ENCODE results near the gene PGM5.

Gene PGM5

GRCh38 chr9:68522954-68523353 lies 166.5 kb downstream of the PGM5 start:
- DNase-seq, result no peak
- TF ChIP-seq POLR2A (IDR thresholded peaks at IDR 0.05; ENCODE audit: low read length), result no peak
- no peak for TF ChIP-seq GATA1 (IDR thresholded peaks at IDR 0.05; ENCODE audit: low read depth, low read length)

DNA sequence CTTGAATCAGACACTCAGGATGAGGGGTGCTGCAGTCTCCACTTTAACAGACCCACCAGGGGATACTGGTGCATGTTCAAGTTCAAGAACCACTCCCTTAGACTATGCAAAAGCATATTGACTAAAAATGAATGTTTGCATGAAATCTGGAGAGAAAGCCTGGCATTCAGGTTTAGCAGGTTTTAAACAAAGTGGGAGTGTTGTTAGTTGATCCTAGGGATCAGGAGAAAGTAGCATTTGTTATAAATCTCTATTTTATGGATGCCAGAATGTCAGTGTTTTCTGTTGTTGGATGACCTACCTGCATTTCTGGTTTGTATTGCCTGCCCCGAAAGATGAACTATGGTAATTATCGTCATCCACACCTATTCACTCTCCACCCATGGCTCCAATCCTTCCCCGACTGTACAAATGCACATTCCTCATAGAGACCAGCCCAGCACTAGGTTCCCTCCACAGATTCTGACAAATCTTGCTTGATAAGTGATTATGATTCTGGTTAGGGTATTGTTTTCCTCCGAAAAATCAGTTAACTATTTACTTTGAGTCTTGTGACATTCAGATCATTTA lies 167.0 kb downstream of the PGM5 start:
- no peak for DNase-seq
- TF ChIP-seq POLR2A (IDR thresholded peaks at IDR 0.05; ENCODE audit: low read length) (no peak), GATA1 (IDR thresholded peaks at IDR 0.05; ENCODE audit: low read depth, low read length) (no peak)

DNA sequence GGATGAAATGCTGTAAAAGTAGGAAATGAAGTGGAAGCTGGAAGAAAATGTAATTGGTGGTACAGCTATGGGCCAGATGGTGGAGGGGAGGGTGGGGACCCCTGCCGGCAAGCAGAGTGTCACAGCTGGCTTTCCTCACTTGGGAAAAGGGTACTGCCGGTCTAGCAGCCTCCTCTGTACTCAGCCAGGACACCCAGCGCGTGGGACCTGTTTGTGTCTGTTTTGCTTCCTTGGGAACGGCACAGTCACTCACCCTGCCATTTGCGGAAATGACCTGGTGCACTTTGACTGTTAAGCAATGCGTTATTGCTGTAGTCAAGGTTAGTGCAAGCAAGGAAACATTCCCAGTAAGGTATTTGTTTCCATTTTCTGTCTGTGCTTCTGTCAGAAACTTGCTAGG lies 174.2 kb downstream of the PGM5 start:
- TF ChIP-seq GATA1 (IDR thresholded peaks at IDR 0.05; ENCODE audit: low read depth, low read length) (no peak), POLR2A (IDR thresholded peaks at IDR 0.05; ENCODE audit: low read length) (no peak)
- no peak for DNase-seq

GRCh38 chr9:68532131-68532530 lies 175.7 kb downstream of the PGM5 start:
- TF ChIP-seq GATA1 (IDR thresholded peaks at IDR 0.05; ENCODE audit: low read depth, low read length), result no peak
- no peak for TF ChIP-seq POLR2A (IDR thresholded peaks at IDR 0.05; ENCODE audit: low read length)
- DNase-seq, result no peak

DNA sequence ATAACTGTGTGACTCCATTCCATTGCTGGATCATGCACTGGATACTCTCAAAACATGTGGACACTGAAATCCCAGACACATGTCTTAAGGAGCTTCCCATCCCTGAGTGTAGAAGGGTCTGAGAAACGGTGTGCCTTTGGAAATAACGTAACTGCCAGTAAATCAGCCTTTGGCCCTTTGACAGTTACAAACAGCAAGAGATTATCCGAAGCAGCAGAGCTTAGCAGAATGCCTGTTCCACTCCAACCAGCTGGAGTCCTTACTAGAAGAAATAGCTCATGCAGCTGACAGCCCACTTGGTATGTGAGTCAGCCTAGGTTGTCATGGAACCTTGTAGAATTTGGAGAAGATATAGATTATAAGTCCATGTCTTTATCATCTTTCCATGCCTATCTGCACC lies 177.3 kb downstream of the PGM5 start:
- TF ChIP-seq POLR2A (IDR thresholded peaks at IDR 0.05; ENCODE audit: low read length), result no peak
- TF ChIP-seq GATA1 (IDR thresholded peaks at IDR 0.05; ENCODE audit: low read depth, low read length), result no peak
- no peak for DNase-seq

DNA sequence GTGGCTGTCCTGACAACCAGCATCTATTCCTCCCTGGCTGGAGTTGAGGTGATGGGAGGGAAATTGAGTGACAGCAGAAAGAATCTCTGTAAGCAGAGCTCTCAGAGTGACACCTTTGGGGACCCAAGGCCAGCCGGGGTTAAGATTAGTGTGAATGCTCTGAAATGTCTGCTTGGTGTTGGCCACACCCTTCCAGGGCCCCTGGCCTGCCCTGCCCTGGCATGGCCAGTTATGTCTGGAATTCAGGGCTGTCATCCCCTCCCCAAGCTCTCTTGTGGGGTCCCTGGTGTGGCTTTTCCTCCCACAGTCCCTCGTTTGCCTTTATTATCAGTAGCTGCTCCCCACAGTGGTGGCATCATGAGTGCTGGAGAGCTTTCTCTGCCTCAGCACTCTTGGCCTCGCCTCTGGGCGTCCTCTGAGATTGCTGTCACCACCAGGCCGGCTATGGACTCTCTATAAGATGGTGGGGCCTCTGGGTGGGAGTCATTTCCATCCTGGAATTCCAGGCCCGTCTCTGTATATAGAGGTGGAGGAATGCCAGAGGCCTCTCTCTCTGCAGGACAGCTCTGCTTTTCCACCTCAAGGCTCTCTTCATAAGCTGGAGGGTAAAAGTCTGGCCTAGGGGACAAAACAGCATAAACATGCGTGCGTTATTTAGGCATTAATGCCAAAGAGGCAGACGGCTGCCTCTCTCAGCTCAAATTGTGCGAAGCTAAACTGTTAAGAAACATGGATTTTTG lies 180.6 kb downstream of the PGM5 start:
- TF ChIP-seq POLR2A (IDR thresholded peaks at IDR 0.05; ENCODE audit: low read length) (no peak), GATA1 (IDR thresholded peaks at IDR 0.05; ENCODE audit: low read depth, low read length) (no peak)
- no peak for DNase-seq

DNA sequence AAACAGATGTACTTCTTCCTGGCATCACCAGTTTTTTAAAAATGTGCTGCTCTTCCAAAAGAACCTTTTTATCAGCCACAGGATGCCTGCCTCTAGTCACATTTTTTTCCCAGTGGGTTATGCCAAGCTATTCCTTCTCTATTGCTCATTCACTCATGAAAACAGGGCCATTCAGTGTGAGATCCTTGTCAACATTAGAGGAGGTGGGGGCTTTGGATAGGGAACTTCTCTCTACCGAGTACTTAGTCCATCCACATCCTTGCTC lies 181.1 kb downstream of the PGM5 start:
- TF ChIP-seq GATA1 (IDR thresholded peaks at IDR 0.05; ENCODE audit: low read depth, low read length) (no peak), POLR2A (IDR thresholded peaks at IDR 0.05; ENCODE audit: low read length) (no peak)
- DNase-seq, result no peak

DNA sequence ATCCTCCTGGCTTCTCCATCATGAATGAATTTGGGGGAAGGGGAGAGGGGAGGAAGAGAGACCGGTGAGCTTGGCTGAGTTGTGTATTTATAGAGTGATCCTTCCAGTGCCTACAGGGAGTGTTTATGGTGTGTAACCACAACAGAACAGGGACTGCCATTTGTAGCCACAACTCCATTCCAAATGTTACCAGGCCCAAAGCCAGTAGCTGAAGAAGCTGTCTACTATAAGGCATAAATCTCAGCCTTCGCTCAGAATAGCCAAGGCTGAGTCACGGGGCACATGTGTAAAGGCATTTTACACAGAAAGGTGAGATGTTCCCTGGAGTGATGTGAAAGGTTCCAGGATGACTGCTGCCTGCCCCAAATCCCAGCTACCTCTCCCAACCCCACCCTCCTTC lies 181.8 kb downstream of the PGM5 start:
- TF ChIP-seq POLR2A (IDR thresholded peaks at IDR 0.05; ENCODE audit: low read length) (no peak), GATA1 (IDR thresholded peaks at IDR 0.05; ENCODE audit: low read depth, low read length) (no peak)
- no peak for DNase-seq

DNA sequence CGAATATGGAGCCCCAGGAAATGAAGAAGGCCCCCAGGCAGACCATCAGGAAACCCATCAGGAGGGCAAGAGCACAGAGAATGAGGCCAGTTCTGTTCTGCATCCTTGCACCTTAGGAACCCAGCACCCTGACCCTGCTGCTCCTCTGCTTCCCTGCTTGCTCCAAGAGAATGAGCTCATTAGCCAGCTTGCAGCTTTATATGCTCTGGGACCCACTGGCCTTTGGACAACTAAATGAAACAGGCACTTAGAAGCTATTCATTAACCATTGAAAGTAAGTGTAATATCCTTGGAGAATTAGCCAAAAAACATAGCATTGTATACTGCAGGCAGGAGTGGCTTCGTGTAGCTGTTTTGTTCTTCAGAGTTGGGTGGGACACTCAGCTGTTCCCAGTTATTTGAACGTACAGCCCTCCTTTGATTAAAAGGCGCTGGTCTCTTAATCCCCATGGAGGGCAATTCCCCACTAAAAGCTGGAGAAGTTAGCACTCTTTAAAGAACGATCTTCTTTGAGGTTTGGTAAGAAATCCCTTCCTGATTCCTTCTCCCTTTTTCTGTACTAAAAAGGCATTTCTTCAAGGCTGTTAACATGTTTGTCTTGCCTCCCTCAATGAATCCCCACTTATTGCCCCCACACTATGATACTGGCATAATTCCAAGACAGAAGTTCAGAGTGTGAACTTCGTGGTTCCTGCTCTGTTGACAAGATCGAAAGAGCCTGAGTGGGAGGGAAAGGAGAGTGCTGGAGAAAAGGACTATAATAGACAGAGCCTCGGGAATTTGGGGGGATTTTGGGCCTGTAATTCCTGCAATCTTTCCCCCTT lies 184.5 kb downstream of the PGM5 start, which contains the start of gene TMEM252:
TSS of gene TMEM252 (minus strand) at position 172 of the 824 bp plus-strand sequence. CDS start at position 103, 69 bp downstream.
- TF ChIP-seq POLR2A (IDR thresholded peaks at IDR 0.05; ENCODE audit: low read length) (no peak), GATA1 (IDR thresholded peaks at IDR 0.05; ENCODE audit: low read depth, low read length) (no peak)
- no peak for DNase-seq

- TF ChIP-seq POLR2A (IDR thresholded peaks at IDR 0.05; ENCODE audit: low read length) (no peak), GATA1 (IDR thresholded peaks at IDR 0.05; ENCODE audit: low read depth, low read length) (no peak)
- no peak for DNase-seq
Observed at GRCh38 chr9:68541568-68541967, 185.2 kb downstream of the PGM5 start.

DNA sequence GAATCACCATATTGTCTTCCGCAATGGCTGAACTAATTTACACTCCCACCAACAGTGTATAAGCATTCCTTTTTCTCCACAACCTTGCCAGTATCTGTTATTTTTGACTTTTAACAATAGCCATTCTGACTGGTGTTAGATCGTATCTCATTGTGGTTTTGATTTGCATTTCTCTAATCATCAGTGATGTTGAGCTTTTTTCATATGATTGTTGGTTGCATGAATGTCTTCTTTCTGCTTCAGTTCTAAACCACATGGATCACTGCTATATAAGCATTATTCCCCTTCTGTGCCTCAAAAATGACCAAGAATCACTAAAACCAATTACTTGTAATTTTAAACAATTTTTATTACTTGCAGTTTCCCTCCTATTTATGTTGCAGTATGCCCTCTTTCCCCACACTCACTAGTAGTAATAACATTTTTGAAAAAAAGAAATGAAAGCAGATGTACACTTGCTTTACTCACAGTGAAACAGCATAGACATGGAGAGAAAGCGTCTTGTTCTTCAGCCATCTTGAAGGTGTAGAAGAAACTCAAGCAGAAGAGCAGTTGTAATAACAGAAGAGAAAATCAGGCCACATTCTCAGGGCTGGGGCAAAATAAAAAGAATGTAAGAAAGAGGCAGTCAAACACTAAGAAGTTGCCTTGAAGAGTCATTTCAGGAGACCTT lies 188.8 kb downstream of the PGM5 start:
- TF ChIP-seq GATA1 (IDR thresholded peaks at IDR 0.05; ENCODE audit: low read depth, low read length), result no peak
- TF ChIP-seq POLR2A (IDR thresholded peaks at IDR 0.05; ENCODE audit: low read length), result no peak
- DNase-seq, result no peak

GRCh38 chr9:68546596-68547390 lies 190.4 kb downstream of the PGM5 start:
- no peak for TF ChIP-seq GATA1 (IDR thresholded peaks at IDR 0.05; ENCODE audit: low read depth, low read length)
- TF ChIP-seq POLR2A (IDR thresholded peaks at IDR 0.05; ENCODE audit: low read length), result no peak
- no peak for DNase-seq

DNA sequence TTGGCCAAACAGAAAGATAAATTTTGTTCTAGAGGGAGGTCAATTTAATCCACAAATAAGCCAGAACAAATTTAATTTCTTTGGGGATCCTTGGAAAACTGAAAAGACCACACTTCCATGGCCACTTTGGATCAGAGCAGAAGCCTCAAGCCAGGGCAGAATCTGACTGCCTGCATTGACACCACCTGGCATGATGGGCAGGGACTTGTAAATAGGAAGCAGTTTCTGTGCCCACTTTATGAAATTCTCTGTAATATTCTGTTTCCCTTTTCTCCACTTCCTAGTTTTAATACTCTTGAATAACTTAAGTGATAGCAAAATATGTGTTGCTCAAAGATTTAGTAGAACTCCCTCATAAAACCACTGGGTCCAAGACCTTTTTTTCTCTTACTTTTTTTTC lies 191.0 kb downstream of the PGM5 start:
- TF ChIP-seq GATA1 (IDR thresholded peaks at IDR 0.05; ENCODE audit: low read depth, low read length), result no peak
- no peak for DNase-seq

All from erythroblast (primary cell).